ENCODE results near the gene LINC00237. TPM values are rescaled to one million over a fixed set of nuclear protein-coding genes. Genes with fewer than 3 reads are reported as not detected.

Gene LINC00237
- total and polyA plus RNA-seq, 2 of the 8 experiments (the other 6 are each of a cell fraction or from before 2014, with no cell fraction given), result 0.28 to 1.4 TPM

- Histone ChIP-seq H4K91ac (replicated peaks; ENCODE audit: insufficient read length, low read length) (no peak overlapping the region), H3K79me1 (ENCODE audit: low read depth, low read length) (no peaks in the 10 kb centered on the region), H2BK120ac (replicated peaks; ENCODE audit: low read depth, low read length) (no peak overlapping the region), H2BK12ac (ENCODE audit: low read depth, low read length) (no peak overlapping the region), H2BK20ac (ENCODE audit: low read length) (no peak overlapping the region), H3K4me1 (replicated peaks in 1 of 4; ENCODE audit: control insufficient read depth in 3 of 4, insufficient read depth in 4 of 4, low read length in 3 of 4) (peaks cover 3 to 6% (median 5%) of the 10 kb centered on the region in 4 experiments; a peak in 6 of 7 replicates), H3K9me3 (ENCODE audit: insufficient read depth in 2 of 2, low read depth in 1 of 2, low read length in 1 of 2) (no peaks in the 10 kb centered on the region), H3K27ac (ENCODE audit: low read depth, low read length) (no peak overlapping the region), H2BK15ac (ENCODE audit: low read length) (no peak overlapping the region), H4K5ac (ENCODE audit: insufficient read length, low read depth, low read length) (no peak overlapping the region), H2AK5ac (ENCODE audit: low read depth, low read length) (no peak overlapping the region), H3K14ac (ENCODE audit: insufficient read length) (no peak overlapping the region), H3K36me3 (ENCODE audit: control insufficient read depth in 2 of 4, insufficient read depth in 4 of 4, low read length in 3 of 4) (no peaks in the 10 kb centered on the region), H3K23ac (ENCODE audit: insufficient read length) (no peak overlapping the region), H2BK5ac (ENCODE audit: low read depth, low read length) (no peak overlapping the region), H3K4me2 (ENCODE audit: insufficient read depth in 1 of 2, low read depth in 2 of 2, low read length in 2 of 2) (no peak overlapping the region), H2AFZ (ENCODE audit: low read length) (no peak overlapping the region), H4K8ac (ENCODE audit: extremely low read depth, insufficient read depth, low read length) (no peak overlapping the region), H3K79me2 (ENCODE audit: control insufficient read depth in 1 of 2, insufficient read depth in 2 of 2, low read length in 2 of 2) (no peaks in the 10 kb centered on the region), H3K4ac (replicated peaks; ENCODE audit: insufficient read length, low read depth, low read length) (no peak overlapping the region), H3K27me3 (replicated peaks in 1 of 4; ENCODE audit: control insufficient read depth in 3 of 4, extremely low read depth in 1 of 4, insufficient read depth in 3 of 4, low read length in 3 of 4) (no peaks in the 10 kb centered on the region), H3K9ac (replicated peaks in 1 of 4; ENCODE audit: extremely low read depth in 1 of 4, low read depth in 3 of 4, low read length in 3 of 4) (no peak overlapping the region), H4K20me1 (replicated peaks in 1 of 2; ENCODE audit: control insufficient read depth in 1 of 2, insufficient read depth in 2 of 2, low read length in 2 of 2) (no peaks in the 10 kb centered on the region), H3K4me3 (ENCODE audit: extremely low read depth in 1 of 4, insufficient read depth in 2 of 4, low read depth in 3 of 4, low read length in 4 of 4) (no peak overlapping the region), H3K23me2 (ENCODE audit: low read depth, low read length) (no peaks in the 10 kb centered on the region), H3K18ac (ENCODE audit: extremely low read depth, low read length) (no peak overlapping the region), H3K56ac (replicated peaks; ENCODE audit: insufficient read length, low read depth, low read length) (no peak overlapping the region)
- CTCF ChIA-PET (ENCODE audit: partially characterized antibody), result interaction anchor here (0.6 to 5.0 kb wide), 46 partner anchors 11 to 1021 kb away, joined by 3 to 95 read pairs (median 5); partner anchors contain the start of gene KIZ
- FAIRE-seq (no peak), DNase-seq (ENCODE audit: low read depth in 1 of 2, low spot score in 2 of 2) (no peak)
- WGBS, 2 experiments (ENCODE audit: extremely low coverage in 1 of 2, insufficient coverage in 1 of 2, insufficient read length in 1 of 2, insufficient replicate concordance in 2 of 2, low coverage in 1 of 2, low lambda C conversion rate in 2 of 2, missing lambda C conversion rate in 1 of 2), result 92% methylated on average over 6 of the region's 6 CpGs; no CpG with 5 or more reads in 1 of the 2 experiments
- TF ChIP-seq TBP (IDR thresholded peaks at IDR 0.05; ENCODE audit: low read depth, low read length), result no peak
- no peak for TF ChIP-seq MAFK (IDR thresholded peaks at IDR 0.05; ENCODE audit: low read depth, low read length)
- POLR2A ChIA-PET (ENCODE audit: partially characterized antibody), result no interaction called here
These were observed 58.2 kb downstream of the LINC00237 start for GRCh38 chr20:21047981-21048380.
